ENCODE results near the gene SLC39A11.
"Not testable (repeated sequence)": the region's sequence is repeated elsewhere in the genome, so short reads cannot be mapped to it uniquely, and the experiment has no call there.

The SLC39A11 gene

DNA sequence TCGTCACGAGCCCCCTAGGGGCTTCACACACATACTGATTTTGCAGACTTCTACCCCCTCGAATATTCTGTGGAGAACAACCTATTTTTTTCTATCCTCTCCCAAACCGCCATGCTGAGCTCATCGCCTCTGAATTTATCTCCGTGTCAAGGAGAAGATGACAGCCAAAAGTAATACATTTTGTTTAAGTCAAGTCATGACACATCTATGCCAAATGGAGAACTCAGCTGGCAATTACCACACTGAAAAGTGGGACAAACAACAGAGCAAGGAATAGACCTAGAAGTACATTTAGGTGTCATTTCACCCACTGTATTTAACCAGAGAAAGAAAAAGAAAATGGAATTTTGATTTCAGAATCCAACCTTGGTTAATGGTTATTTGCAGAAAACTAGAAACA, 260.2 kb downstream of the SLC39A11 start:
- H3K27me3 ChIP-seq (ENCODE audit: control insufficient read depth in 1 of 2, insufficient read depth in 2 of 2, low read length in 2 of 2): no peaks in the 10 kb centered on the region
- H3K36me3 ChIP-seq (ENCODE audit: insufficient read depth, low read length): no peaks in the 10 kb centered on the region
- no peak overlapping the region for H3K27ac ChIP-seq (ENCODE audit: low read depth, low read length)
- no peaks in the 10 kb centered on the region for H3K9me3 ChIP-seq (ENCODE audit: low read length)
- no peak overlapping the region for H3K4me3 ChIP-seq (ENCODE audit: low read depth in 1 of 2, low read length in 2 of 2)
- no peaks in the 10 kb centered on the region for H3K4me1 ChIP-seq (ENCODE audit: insufficient read depth, low read length)
- H3K9ac ChIP-seq (ENCODE audit: low read length): no peak overlapping the region

DNA sequence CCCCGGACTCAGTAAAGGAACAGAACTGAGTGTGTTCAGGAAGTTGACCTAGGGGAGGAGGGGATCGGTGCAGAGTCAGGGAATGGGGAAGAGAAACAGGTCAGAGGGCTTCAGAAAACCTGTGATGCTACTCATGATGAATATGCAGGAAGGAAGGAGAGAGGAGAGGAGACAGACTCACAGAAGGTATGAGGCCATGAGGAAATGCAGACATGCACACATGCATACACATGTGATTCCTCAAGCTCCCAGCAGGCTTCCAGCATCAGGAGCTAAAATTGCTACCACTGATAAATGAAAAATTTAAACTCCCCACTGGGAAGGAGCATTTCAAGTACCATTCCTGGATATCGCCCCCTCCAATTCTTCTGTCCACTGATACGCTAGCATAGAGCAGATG, 262.6 kb downstream of the SLC39A11 start:
- no peaks in the 10 kb centered on the region for H3K36me3 ChIP-seq (ENCODE audit: insufficient read depth, low read length)
- no peak overlapping the region for H3K9ac ChIP-seq (ENCODE audit: low read length)

DNA sequence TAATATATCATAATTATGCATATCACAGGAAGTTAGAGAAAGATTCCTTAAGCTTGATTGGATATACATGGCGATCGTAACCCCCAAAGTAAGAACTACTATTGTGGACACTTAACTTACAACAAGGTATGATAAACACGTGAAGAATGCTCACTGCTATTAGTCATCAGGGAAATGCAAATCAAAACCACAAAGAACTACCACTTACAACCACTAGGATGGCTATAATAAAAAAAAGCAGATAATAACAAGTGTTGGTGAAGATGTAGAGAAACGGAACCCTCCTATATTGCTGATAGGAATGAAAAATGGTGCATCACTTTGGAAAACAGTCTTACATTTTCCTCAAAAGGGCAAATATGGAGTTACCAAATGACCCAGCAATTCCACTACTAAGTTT, 265.9 kb downstream of the SLC39A11 start:
- Histone ChIP-seq H3K36me3 (ENCODE audit: insufficient read depth, low read length) (no peaks in the 10 kb centered on the region), H3K4me1 (ENCODE audit: insufficient read depth, low read length) (no peaks in the 10 kb centered on the region), H3K4me3 (ENCODE audit: low read depth in 1 of 2, low read length in 2 of 2) (no peak overlapping the region), H3K27ac (ENCODE audit: low read depth, low read length) (no peak overlapping the region), H3K9ac (ENCODE audit: low read length) (no peak overlapping the region), H3K27me3 (ENCODE audit: control insufficient read depth in 1 of 2, insufficient read depth in 2 of 2, low read length in 2 of 2) (no peaks in the 10 kb centered on the region), H3K9me3 (ENCODE audit: low read length) (no peaks in the 10 kb centered on the region)

More for the DNA sequence above, 262.6 kb downstream of the SLC39A11 start:
- H3K4me1 ChIP-seq (ENCODE audit: insufficient read depth, low read length): no peaks in the 10 kb centered on the region
- no peaks in the 10 kb centered on the region for H3K27me3 ChIP-seq (ENCODE audit: control insufficient read depth in 1 of 2, insufficient read depth in 2 of 2, low read length in 2 of 2)
- H3K9me3 ChIP-seq (ENCODE audit: low read length): no peaks in the 10 kb centered on the region
- no peak overlapping the region for H3K27ac ChIP-seq (ENCODE audit: low read depth, low read length)
- H3K4me3 ChIP-seq (ENCODE audit: low read depth in 1 of 2, low read length in 2 of 2): no peak overlapping the region

DNA sequence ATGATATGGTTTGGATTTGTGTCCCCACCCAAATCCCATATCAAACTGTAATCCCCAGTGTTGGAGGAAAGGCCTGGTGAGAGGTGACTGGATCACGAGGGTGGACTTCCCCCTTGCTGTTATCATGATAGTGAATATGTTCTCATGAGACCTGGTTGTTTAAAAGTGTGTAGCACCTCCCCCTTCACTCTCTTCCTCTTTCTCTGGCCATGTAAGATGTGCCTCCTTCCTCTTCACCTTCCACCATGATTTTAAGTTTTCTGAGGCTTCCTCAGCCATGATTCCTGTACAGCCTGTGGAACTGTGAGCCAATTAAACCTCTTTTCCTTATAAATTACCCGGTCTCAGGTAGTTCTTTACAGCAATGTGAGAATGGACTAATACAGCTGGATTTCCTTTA, 266.4 kb downstream of the SLC39A11 start:
- H3K9me3 ChIP-seq (ENCODE audit: low read length); H3K9ac ChIP-seq (ENCODE audit: low read length); H3K27ac ChIP-seq (ENCODE audit: low read depth, low read length); H3K4me3 ChIP-seq (ENCODE audit: low read depth in 1 of 2, low read length in 2 of 2); H3K4me1 ChIP-seq (ENCODE audit: insufficient read depth, low read length); H3K27me3 ChIP-seq (ENCODE audit: control insufficient read depth in 1 of 2, insufficient read depth in 2 of 2, low read length in 2 of 2); H3K36me3 ChIP-seq (ENCODE audit: insufficient read depth, low read length): not testable (repeated sequence)

DNA sequence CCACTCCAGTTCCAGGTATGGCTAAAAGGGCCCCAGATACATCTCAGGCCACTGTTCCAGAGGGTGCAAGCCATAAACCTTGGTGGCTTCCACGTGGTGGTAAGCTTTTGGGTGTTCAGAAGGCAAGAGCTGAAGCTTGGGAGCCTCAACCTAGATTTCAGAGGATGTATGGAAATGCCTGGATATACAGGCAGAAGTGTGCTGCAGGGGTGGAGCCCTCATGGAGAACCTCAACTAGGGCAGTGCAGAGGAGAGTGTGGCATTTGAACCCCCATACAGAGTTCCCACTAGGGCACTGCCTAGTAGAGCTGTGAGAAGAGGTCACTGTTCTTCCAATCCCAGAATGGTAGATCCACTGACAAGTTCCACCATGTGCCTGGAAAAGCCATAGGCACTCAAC, 267.3 kb downstream of the SLC39A11 start:
- Histone ChIP-seq H3K27me3 (ENCODE audit: control insufficient read depth in 1 of 2, insufficient read depth in 2 of 2, low read length in 2 of 2) (no peaks in the 10 kb centered on the region), H3K4me3 (ENCODE audit: low read depth in 1 of 2, low read length in 2 of 2) (no peak overlapping the region), H3K9me3 (ENCODE audit: low read length) (no peaks in the 10 kb centered on the region), H3K4me1 (ENCODE audit: insufficient read depth, low read length) (no peaks in the 10 kb centered on the region), H3K36me3 (ENCODE audit: insufficient read depth, low read length) (no peaks in the 10 kb centered on the region), H3K9ac (ENCODE audit: low read length) (no peak overlapping the region), H3K27ac (ENCODE audit: low read depth, low read length) (no peak overlapping the region)

DNA sequence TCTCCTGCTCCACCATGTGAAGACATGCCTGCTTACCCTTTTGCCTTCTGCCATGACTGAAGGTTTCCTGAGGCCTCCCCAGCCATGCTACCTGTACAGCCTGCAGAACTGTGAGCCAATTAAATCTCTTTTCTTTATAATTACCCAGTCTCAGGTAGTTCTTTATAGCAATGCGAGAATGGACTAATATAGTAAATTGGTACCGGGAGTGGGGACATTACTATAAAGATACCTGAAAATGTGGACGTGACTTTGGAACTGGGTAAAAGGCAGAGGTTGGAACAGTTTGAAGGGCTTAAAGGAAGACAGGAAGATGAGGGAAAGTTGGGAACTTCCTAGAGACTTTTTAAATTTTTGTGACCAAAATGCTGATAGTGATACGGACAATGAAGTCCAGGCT, 268.2 kb downstream of the SLC39A11 start:
- H3K27ac ChIP-seq (ENCODE audit: low read depth, low read length); H3K4me1 ChIP-seq (ENCODE audit: insufficient read depth, low read length); H3K36me3 ChIP-seq (ENCODE audit: insufficient read depth, low read length); H3K27me3 ChIP-seq (ENCODE audit: control insufficient read depth in 1 of 2, insufficient read depth in 2 of 2, low read length in 2 of 2); H3K9ac ChIP-seq (ENCODE audit: low read length); H3K9me3 ChIP-seq (ENCODE audit: low read length); H3K4me3 ChIP-seq (ENCODE audit: low read depth in 1 of 2, low read length in 2 of 2): not testable (repeated sequence)

DNA sequence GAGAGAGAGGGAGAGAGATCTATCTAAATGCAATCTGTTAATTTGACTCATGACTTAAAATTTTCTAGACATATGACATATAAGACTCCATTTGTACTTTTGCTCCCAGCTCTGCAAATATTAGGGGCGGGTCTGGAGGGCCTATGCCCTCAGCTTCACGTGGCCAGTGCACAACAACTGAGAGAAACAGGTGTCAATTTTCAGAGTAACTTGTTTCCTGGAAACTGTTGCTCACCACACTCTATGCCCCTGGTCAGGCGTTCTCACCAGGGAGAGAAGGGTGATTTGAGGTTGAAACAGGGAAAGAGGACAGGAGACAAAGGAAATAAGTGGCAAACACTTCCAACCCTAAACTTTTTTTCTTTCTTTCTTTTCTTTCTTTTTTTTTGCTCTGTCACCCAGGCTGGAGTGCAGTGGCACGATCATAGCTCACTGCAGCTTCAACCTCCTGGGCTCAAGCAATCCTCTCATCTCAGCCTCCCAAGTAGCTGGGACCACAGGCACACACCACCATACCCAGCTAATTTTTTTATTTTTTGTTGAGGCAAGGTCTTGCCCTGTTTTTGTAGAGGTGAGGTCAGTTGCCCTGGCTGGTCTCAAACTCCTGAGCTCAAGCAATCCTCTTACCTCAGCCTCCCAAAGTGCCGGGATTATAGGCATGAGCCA, 270.0 kb downstream of the SLC39A11 start:
- Histone ChIP-seq H3K36me3 (ENCODE audit: insufficient read depth, low read length) (no peaks in the 10 kb centered on the region), H3K9ac (ENCODE audit: low read length) (no peak overlapping the region)

DNA sequence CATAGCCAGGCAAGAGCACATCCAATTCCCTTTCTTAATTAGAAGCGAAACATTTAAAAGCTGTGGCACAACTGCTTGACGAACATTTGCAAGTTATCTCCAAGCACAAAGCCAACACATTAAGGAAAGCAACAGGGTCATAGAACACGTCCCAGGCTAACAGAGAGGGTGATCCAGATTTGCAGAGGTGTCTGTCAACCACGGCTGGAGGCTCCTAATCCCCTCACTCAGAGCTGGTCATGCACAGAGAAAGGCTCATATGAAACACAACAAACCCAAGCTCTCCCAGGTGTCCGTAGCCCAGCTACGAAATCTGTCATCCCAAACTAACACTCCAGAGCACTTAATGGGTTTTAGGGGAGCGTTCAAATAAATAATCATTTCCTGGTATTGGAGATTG, 276.1 kb downstream of the SLC39A11 start:
- Histone ChIP-seq H3K27me3 (ENCODE audit: control insufficient read depth in 1 of 2, insufficient read depth in 2 of 2, low read length in 2 of 2) (no peaks in the 10 kb centered on the region), H3K9me3 (ENCODE audit: low read length) (no peaks in the 10 kb centered on the region), H3K9ac (ENCODE audit: low read length) (no peak overlapping the region), H3K4me1 (ENCODE audit: insufficient read depth, low read length) (no peaks in the 10 kb centered on the region), H3K27ac (ENCODE audit: low read depth, low read length) (no peak overlapping the region), H3K36me3 (ENCODE audit: insufficient read depth, low read length) (no peaks in the 10 kb centered on the region), H3K4me3 (ENCODE audit: low read depth in 1 of 2, low read length in 2 of 2) (no peak overlapping the region)

More for the DNA sequence above, 270.0 kb downstream of the SLC39A11 start:
- H3K27me3 ChIP-seq (ENCODE audit: control insufficient read depth in 1 of 2, insufficient read depth in 2 of 2, low read length in 2 of 2): no peaks in the 10 kb centered on the region
- no peak overlapping the region for H3K4me3 ChIP-seq (ENCODE audit: low read depth in 1 of 2, low read length in 2 of 2)
- no peaks in the 10 kb centered on the region for H3K4me1 ChIP-seq (ENCODE audit: insufficient read depth, low read length)
- no peak overlapping the region for H3K27ac ChIP-seq (ENCODE audit: low read depth, low read length)
- H3K9me3 ChIP-seq (ENCODE audit: low read length): no peaks in the 10 kb centered on the region

DNA sequence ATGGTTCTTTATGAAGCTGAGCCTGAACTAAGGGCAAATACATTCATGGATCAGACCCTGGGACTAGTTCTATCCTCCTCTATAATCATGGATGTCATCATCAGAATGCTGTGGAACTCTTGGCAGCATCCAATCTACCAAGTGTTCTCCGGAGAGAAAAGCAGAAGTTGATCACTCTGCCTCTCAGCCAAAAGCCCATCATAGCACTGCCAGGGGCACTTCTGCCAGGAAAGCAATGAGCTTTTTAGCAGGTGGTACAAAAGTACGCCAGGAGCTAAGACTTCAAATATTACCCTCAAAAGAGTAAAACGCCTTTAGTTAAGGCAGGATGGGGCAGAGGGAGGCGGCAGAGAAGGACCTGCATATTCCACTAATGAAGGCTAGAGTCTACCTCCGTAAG, 279.0 kb downstream of the SLC39A11 start:
- Histone ChIP-seq H3K4me1 (ENCODE audit: insufficient read depth, low read length) (no peaks in the 10 kb centered on the region), H3K27me3 (ENCODE audit: control insufficient read depth in 1 of 2, insufficient read depth in 2 of 2, low read length in 2 of 2) (no peaks in the 10 kb centered on the region), H3K4me3 (ENCODE audit: low read depth in 1 of 2, low read length in 2 of 2) (no peak overlapping the region), H3K36me3 (ENCODE audit: insufficient read depth, low read length) (no peaks in the 10 kb centered on the region), H3K9me3 (ENCODE audit: low read length) (no peaks in the 10 kb centered on the region), H3K9ac (ENCODE audit: low read length) (no peak overlapping the region), H3K27ac (ENCODE audit: low read depth, low read length) (no peak overlapping the region)

DNA sequence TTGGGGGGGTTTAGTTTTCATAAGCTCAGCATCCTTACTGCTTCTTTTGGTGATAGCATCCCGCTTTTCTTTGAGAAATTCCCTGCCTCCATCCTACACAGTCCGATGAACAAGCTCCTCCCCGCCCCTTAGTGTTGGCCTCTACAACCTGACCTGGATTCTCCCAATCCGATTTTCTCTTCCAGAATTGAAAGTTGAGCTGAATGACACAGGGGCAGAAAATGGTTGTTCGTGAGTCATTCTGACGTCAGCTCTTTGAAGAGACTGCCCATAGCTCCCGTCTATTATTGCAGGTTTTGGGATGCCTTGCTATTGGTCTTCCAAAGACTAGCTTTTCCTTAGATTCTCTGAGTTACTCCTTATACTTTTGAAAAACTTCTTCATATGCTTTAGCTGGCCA, 279.7 kb downstream of the SLC39A11 start:
- Histone ChIP-seq H3K27ac (ENCODE audit: low read depth, low read length) (no peak overlapping the region), H3K36me3 (ENCODE audit: insufficient read depth, low read length) (no peaks in the 10 kb centered on the region), H3K9ac (ENCODE audit: low read length) (no peak overlapping the region), H3K4me1 (ENCODE audit: insufficient read depth, low read length) (no peaks in the 10 kb centered on the region), H3K9me3 (ENCODE audit: low read length) (no peaks in the 10 kb centered on the region), H3K27me3 (ENCODE audit: control insufficient read depth in 1 of 2, insufficient read depth in 2 of 2, low read length in 2 of 2) (no peaks in the 10 kb centered on the region), H3K4me3 (ENCODE audit: low read depth in 1 of 2, low read length in 2 of 2) (no peak overlapping the region)

DNA sequence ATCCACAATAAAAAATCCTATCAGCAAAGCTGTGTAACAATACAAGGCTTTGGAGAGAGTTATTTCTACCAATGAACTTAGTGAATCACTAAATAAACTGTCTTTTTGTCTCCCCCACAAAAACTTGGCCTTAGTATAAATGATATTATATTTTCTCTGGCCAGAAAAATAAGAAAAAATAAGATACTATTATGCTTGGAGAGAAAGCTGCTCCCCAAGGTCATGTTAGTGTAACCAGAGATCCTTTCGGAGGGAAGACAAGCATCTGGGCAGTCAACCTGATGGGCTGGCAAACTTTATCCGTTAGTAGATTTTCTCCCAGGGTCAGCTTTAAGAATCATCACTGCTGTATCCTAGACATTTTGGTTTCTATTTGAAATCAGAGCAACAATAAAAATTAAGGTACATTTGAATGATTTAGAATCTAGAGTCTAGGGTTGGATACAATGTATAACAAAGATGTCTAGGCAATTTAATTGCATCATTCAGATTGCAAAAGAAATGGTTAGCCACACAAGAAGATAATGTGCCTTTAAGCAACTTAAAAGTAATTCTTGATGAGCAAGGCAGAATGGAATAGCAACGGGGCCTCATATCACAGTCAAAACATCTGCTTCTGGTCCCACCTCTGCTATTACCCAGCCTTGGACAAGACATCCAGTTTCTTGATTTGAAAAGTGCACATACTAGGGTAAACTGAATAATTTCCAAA, 280.4 kb downstream of the SLC39A11 start:
- no peaks in the 10 kb centered on the region for H3K4me1 ChIP-seq (ENCODE audit: insufficient read depth, low read length)
- no peak overlapping the region for H3K4me3 ChIP-seq (ENCODE audit: low read depth in 1 of 2, low read length in 2 of 2)
- no peaks in the 10 kb centered on the region for H3K36me3 ChIP-seq (ENCODE audit: insufficient read depth, low read length)
- H3K27me3 ChIP-seq (ENCODE audit: control insufficient read depth in 1 of 2, insufficient read depth in 2 of 2, low read length in 2 of 2): no peaks in the 10 kb centered on the region
- H3K9me3 ChIP-seq (ENCODE audit: low read length): no peaks in the 10 kb centered on the region
- no peak overlapping the region for H3K9ac ChIP-seq (ENCODE audit: low read length)
- no peak overlapping the region for H3K27ac ChIP-seq (ENCODE audit: low read depth, low read length)

DNA sequence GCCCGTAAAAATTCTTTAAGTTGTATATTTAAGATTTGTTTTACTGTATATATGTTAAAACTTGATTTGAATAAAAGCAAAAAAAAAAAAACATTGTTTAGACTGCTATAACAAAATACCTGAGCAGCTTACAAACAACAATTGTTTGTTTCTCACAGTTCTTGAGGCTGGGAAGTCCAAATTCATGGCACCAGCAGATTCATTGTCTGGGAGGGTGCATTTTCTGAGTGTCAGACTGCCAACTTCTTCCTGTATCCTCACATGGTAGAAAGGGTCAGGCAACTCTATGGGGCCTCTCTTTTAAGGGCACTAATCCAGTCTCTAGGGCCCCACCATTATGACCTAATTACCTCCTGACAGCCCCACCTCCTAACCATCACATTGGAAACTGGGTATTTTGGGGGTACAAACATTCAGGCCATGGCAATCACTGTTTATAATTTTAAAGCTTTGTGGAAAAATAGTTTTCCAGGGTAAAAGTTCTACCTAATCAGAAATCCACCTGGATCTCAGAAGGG, 281.4 kb downstream of the SLC39A11 start:
- Histone ChIP-seq H3K9me3 (ENCODE audit: low read length) (no peaks in the 10 kb centered on the region), H3K27me3 (ENCODE audit: control insufficient read depth in 1 of 2, insufficient read depth in 2 of 2, low read length in 2 of 2) (no peaks in the 10 kb centered on the region), H3K36me3 (ENCODE audit: insufficient read depth, low read length) (no peaks in the 10 kb centered on the region), H3K4me1 (ENCODE audit: insufficient read depth, low read length) (no peaks in the 10 kb centered on the region), H3K4me3 (ENCODE audit: low read depth in 1 of 2, low read length in 2 of 2) (no peak overlapping the region), H3K9ac (ENCODE audit: low read length) (no peak overlapping the region), H3K27ac (ENCODE audit: low read depth, low read length) (no peak overlapping the region)

All from muscle layer of colon (tissue), 2 donors.